ENCODE measurements around the gene FAM184B. TPM values are rescaled to one million over a fixed set of nuclear protein-coding genes. Genes with fewer than 3 reads are reported as not detected.

FAM184B gene
- total and polyA plus RNA-seq, 5 experiments from 2014 or later = 0.03 to 0.13 TPM; not detected in 3

- POLR2A ChIA-PET = interaction anchor here (0.7 to 2.8 kb wide), 10 partner anchors 8 to 1958 kb away, joined by 3 to 22 read pairs (median 3); partner anchors contain the start of genes DCAF16, LAP3, LCORL and NCAPG
- ATAC-seq (peak; percentile 58 to 64), DNase-seq (peak in 5 of 10 donors; percentile 1 to 68 (median 20))
- Mint-ChIP-seq H3K36me3 (peaks cover 1 to 25% (median 8%) of the 10 kb centered on the region in 3 donors), H3K4me3 (peak overlapping the region; percentile 88 to 100 (median 98)), H3K4me1 (peaks cover 12 to 44% (median 34%) of the 10 kb centered on the region in 4 donors), H3K9me3 (no peaks in the 10 kb centered on the region), H3K27me3 (no peaks in the 10 kb centered on the region), H3K27ac (peak overlapping the region; percentile 92 to 99 (median 98))
Measured at GRCh38 chr4:17613761-17614415, 167.5 kb downstream of the FAM184B start.

DNA sequence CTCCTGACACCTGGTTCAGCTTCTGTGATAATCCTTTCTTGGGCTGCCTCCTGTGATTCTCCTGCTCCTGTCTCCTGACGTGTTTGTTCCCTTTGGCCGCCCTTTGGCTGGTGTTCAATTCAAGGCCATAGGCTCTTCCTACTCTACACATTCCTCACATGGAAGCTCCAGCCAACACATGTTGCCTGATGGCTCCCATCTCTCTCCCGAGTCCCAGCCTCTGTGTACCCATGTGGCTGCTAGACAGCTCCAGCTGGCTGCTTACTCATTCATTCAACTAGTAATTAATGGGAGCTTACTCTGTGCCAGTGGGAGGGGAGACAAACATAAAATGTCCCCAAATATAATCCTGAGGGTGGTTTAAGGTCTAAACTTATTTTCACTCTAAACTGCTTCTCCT lies 176.2 kb downstream of the FAM184B start:
- no peak overlapping the region for H3K4me3 Mint-ChIP-seq
- ATAC-seq (no peak), DNase-seq (no peak)
- POLR2A ChIA-PET = no interaction called here
- no peaks in the 10 kb centered on the region for H3K4me1 Mint-ChIP-seq
- no peaks in the 10 kb centered on the region for H3K9me3 Mint-ChIP-seq
- H3K27me3 Mint-ChIP-seq = no peaks in the 10 kb centered on the region
- H3K36me3 Mint-ChIP-seq = peaks cover 5 to 55% (median 6%) of the 10 kb centered on the region in 3 donors
- H3K27ac Mint-ChIP-seq = peak overlapping the region in 2 of 10 donors; percentile 52 to 62

DNA sequence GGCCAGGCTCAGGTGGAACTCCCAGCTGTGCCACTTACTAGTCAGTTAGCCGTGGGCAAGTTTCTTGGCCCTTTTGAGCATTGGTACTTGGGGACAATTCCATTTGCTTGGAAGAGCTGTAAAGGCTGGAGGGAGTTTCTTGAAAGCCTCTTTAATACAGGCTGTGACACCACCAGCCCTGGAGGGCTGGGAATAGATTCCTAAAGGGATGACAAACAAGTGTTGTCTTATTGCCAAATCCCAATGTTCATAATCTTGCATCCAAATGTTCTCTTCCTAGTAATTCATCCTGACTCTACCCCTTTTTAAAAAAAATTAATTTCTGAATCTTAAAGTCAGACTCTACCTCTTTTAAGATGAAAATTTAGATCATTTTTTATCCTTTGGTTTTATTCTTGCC lies 181.6 kb downstream of the FAM184B start:
- no peak overlapping the region for H3K4me3 Mint-ChIP-seq
- H3K27ac Mint-ChIP-seq = no peak overlapping the region
- H3K9me3 Mint-ChIP-seq = no peaks in the 10 kb centered on the region
- no peak for ATAC-seq
- H3K27me3 Mint-ChIP-seq = no peaks in the 10 kb centered on the region
- peaks cover 0 to 67% (median 26%) of the 10 kb centered on the region in 3 donors for H3K36me3 Mint-ChIP-seq
- H3K4me1 Mint-ChIP-seq = peaks cover 0 to 9% (median under 1%) of the 10 kb centered on the region in 4 donors
- no peak for DNase-seq
- POLR2A ChIA-PET = no interaction called here

DNA sequence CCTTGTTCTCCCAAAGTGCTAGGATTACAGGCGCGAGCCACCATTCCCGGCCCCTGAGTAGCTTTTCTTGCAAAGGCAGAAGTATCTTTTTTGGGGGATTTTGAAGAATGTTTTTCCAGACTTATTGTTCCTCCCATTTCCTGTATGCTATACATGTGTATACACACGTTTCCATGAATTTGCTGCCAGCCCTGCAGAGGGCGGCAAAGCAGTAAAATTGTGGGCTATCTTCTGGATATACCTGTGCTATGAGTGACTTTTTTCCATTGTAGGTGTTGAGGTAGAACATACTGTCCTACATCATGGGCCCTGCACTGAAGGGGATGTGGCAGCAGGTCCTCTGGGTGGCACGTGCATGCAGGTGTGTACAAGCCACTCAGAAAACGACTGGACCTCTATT lies 183.9 kb downstream of the FAM184B start:
- ATAC-seq = no peak
- Mint-ChIP-seq H3K27me3 (no peaks in the 10 kb centered on the region), H3K9me3 (no peaks in the 10 kb centered on the region), H3K36me3 (peaks cover 4 to 80% (median 39%) of the 10 kb centered on the region in 3 donors), H3K27ac (no peak overlapping the region), H3K4me3 (no peak overlapping the region), H3K4me1 (peaks cover 0 to 11% (median 4%) of the 10 kb centered on the region in 4 donors)
- no peak for DNase-seq
- POLR2A ChIA-PET = no interaction called here

DNA sequence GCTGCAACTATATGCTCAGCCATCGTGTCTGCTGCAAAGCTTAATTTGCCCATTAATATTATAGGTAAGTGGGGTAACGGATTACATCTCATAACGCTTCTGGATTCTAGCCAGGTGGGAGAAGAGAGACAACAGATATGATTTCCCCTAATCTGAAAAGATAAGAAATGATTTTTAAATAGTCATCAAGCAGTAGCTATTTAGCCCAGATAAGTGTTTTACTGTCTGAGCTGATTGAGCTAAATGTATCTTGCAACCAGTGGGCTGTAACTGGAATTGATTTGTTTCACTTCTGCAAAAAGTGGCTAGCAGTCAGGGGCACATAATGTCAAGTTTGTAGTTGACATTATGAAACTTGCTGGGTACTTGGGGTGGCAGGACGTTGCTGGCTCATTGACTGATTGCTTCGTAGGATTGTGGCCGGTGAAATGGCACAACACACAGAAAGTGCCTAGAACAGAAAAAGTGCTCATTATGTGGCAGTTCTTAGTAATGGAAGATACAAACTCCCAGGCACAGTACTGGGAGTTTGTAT lies 185.9 kb downstream of the FAM184B start:
- H3K36me3 Mint-ChIP-seq = peaks cover 4 to 88% (median 41%) of the 10 kb centered on the region in 3 donors
- no peak overlapping the region for H3K4me3 Mint-ChIP-seq
- H3K9me3 Mint-ChIP-seq = no peaks in the 10 kb centered on the region
- ATAC-seq = peak in 1 of 2 donors; percentile 41
- peaks cover 4 to 11% (median 8%) of the 10 kb centered on the region in 4 donors for H3K4me1 Mint-ChIP-seq
- no peaks in the 10 kb centered on the region for H3K27me3 Mint-ChIP-seq
- POLR2A ChIA-PET = no interaction called here
- H3K27ac Mint-ChIP-seq = peak overlapping the region in 1 of 10 donors; percentile 42
- peak in 1 of 10 donors; percentile 4 for DNase-seq

- DNase-seq (no peak), ATAC-seq (no peak)
- H3K9me3 Mint-ChIP-seq = no peaks in the 10 kb centered on the region
- POLR2A ChIA-PET = interaction anchor here (1.0 kb wide), 1 partner anchor 25 kb away, joined by 3 read pairs; the partner anchor contains the start of gene MED28
- no peak overlapping the region for H3K4me3 Mint-ChIP-seq
- no peak overlapping the region for H3K27ac Mint-ChIP-seq
- peaks cover 4 to 90% (median 37%) of the 10 kb centered on the region in 3 donors for H3K36me3 Mint-ChIP-seq
- no peaks in the 10 kb centered on the region for H3K27me3 Mint-ChIP-seq
- peaks cover 0 to 13% (median 8%) of the 10 kb centered on the region in 4 donors for H3K4me1 Mint-ChIP-seq
Measured at GRCh38 chr4:17589355-17589754, 192.1 kb downstream of the FAM184B start.

- Mint-ChIP-seq H3K36me3 (peaks cover 0 to 90% (median 27%) of the 10 kb centered on the region in 3 donors), H3K4me1 (peaks cover 0 to 12% (median 6%) of the 10 kb centered on the region in 4 donors), H3K9me3 (no peaks in the 10 kb centered on the region), H3K27ac (peak overlapping the region in 2 of 10 donors; percentile 41 to 43), H3K27me3 (no peaks in the 10 kb centered on the region), H3K4me3 (no peak overlapping the region)
- POLR2A ChIA-PET = no interaction called here
- ATAC-seq (no peak), DNase-seq (no peak)
Measured at GRCh38 chr4:17587094-17587822, 194.2 kb downstream of the FAM184B start.

GRCh38 chr4:17584521-17585213 lies 196.8 kb downstream of the FAM184B start:
- no peak overlapping the region for H3K4me3 Mint-ChIP-seq
- no peaks in the 10 kb centered on the region for H3K27me3 Mint-ChIP-seq
- POLR2A ChIA-PET = interaction anchor here (0.6 kb wide), 1 partner anchor 42 kb away, joined by 4 read pairs; no protein-coding TSS in a partner anchor
- H3K4me1 Mint-ChIP-seq = peaks cover 6 to 10% (median 10%) of the 10 kb centered on the region in 4 donors
- no peak for DNase-seq
- no peaks in the 10 kb centered on the region for H3K9me3 Mint-ChIP-seq
- peak overlapping the region in 1 of 10 donors; percentile 20 for H3K27ac Mint-ChIP-seq
- H3K36me3 Mint-ChIP-seq = peaks cover 0 to 90% (median 23%) of the 10 kb centered on the region in 3 donors
- ATAC-seq = no peak

- H3K27ac Mint-ChIP-seq = peak overlapping the region in 2 of 10 donors; percentile 43 to 44
- H3K4me3 Mint-ChIP-seq = no peak overlapping the region
- H3K27me3 Mint-ChIP-seq = no peaks in the 10 kb centered on the region
- POLR2A ChIA-PET = interaction anchor here (0.6 kb wide), 1 partner anchor 42 kb away, joined by 4 read pairs; no protein-coding TSS in a partner anchor
- DNase-seq (no peak), ATAC-seq (no peak)
- peaks cover 0 to 84% (median 23%) of the 10 kb centered on the region in 3 donors for H3K36me3 Mint-ChIP-seq
- H3K9me3 Mint-ChIP-seq = no peaks in the 10 kb centered on the region
- H3K4me1 Mint-ChIP-seq = peaks cover 6 to 17% (median 16%) of the 10 kb centered on the region in 4 donors
Measured at GRCh38 chr4:17583941-17584340, 197.5 kb downstream of the FAM184B start.

GRCh38 chr4:17583276-17583675 lies 198.1 kb downstream of the FAM184B start:
- POLR2A ChIA-PET = no interaction called here
- peaks cover 0 to 77% (median 23%) of the 10 kb centered on the region in 3 donors for H3K36me3 Mint-ChIP-seq
- DNase-seq (no peak), ATAC-seq (no peak)
- H3K4me3 Mint-ChIP-seq = no peak overlapping the region
- peaks cover 9 to 24% (median 22%) of the 10 kb centered on the region in 4 donors for H3K4me1 Mint-ChIP-seq
- no peaks in the 10 kb centered on the region for H3K9me3 Mint-ChIP-seq
- H3K27ac Mint-ChIP-seq = no peak overlapping the region
- no peaks in the 10 kb centered on the region for H3K27me3 Mint-ChIP-seq

GRCh38 chr4:17580969-17581368 lies 200.5 kb downstream of the FAM184B start:
- ATAC-seq (no peak), DNase-seq (no peak)
- H3K36me3 Mint-ChIP-seq = peaks cover 0 to 57% (median 14%) of the 10 kb centered on the region in 3 donors
- H3K27ac Mint-ChIP-seq = peak overlapping the region in 1 of 10 donors; percentile 51
- peaks cover 0 to 2% (median 0%) of the 10 kb centered on the region in 9 donors for H3K9me3 Mint-ChIP-seq
- no peak overlapping the region for H3K4me3 Mint-ChIP-seq
- POLR2A ChIA-PET = interaction anchor here (0.6 kb wide), 1 partner anchor 39 kb away, joined by 3 read pairs; no protein-coding TSS in a partner anchor
- H3K27me3 Mint-ChIP-seq = no peaks in the 10 kb centered on the region
- peaks cover 14 to 35% (median 29%) of the 10 kb centered on the region in 4 donors for H3K4me1 Mint-ChIP-seq
